Natural killer cell (primary cell): ENCODE data around the gene HIP1R. TPM values are rescaled to one million over a fixed set of nuclear protein-coding genes. Genes with fewer than 3 reads are reported as not detected.

Experiments
- ATAC-seq, 3 donors: fragments of 150-1000 bp in 2 of 3; fragments of 200-7000 bp in 1 of 3; cut with Tn5 transposase; 1 replicate in 1 of 3; 2 replicates in 2 of 3; pipeline ENCODE4 v1.10.0; 2021; ENCODE audit warnings: mild to moderate bottlenecking in 2 of 3, moderate library complexity in 2 of 3
- DNase-seq, 2 donors: peaks; one replicate each; pipeline versions ENCODE4 v3.0.0 to v3.0.0-alpha.2; 2013 to 2021; ENCODE audit warnings: mixed read lengths in 1 of 2
- H3K27ac ChIP-seq: one replicate; pipeline ENCODE4 v1.5.1; 2013; ENCODE audit warnings: mild to moderate bottlenecking, low read length
- H3K27me3 ChIP-seq: one replicate; pipeline ENCODE4 v1.6.1; 2013; ENCODE audit warnings: low read length; ENCODE audit not compliant: control insufficient read depth, insufficient read depth
- H3K36me3 ChIP-seq: one replicate; pipeline ENCODE4 v1.6.1; 2013; ENCODE audit warnings: low read length; ENCODE audit not compliant: control insufficient read depth, insufficient read depth
- H3K4me1 ChIP-seq: one replicate; pipeline ENCODE4 v1.6.1; 2013; ENCODE audit warnings: low read length; ENCODE audit not compliant: control insufficient read depth, insufficient read depth
- H3K4me3 ChIP-seq: one replicate; pipeline ENCODE4 v1.5.1; 2013; ENCODE audit warnings: low read length
- H3K9me3 ChIP-seq: one replicate; pipeline ENCODE4 v1.6.1; 2013; ENCODE audit warnings: low read length; ENCODE audit not compliant: control insufficient read depth, insufficient read depth
- H3K27ac Mint-ChIP-seq, 2 donors: one replicate each; pipeline ENCODE4 v1.8.0; 2022; ENCODE audit warnings: mild to moderate bottlenecking in 2 of 2, mixed read lengths in 2 of 2, moderate library complexity in 1 of 2
- H3K27me3 Mint-ChIP-seq, 2 donors: one replicate each; pipeline ENCODE4 v1.8.0; 2022; ENCODE audit warnings: low read depth in 2 of 2, mixed read lengths in 2 of 2
- H3K36me3 Mint-ChIP-seq: one replicate; pipeline ENCODE4 v1.8.0; 2022; ENCODE audit warnings: mixed read lengths
- H3K4me1 Mint-ChIP-seq, 2 donors: one replicate each; pipeline ENCODE4 v1.8.0; 2022; ENCODE audit warnings: mixed read lengths in 2 of 2
- H3K4me3 Mint-ChIP-seq: one replicate; pipeline ENCODE4 v1.8.0; 2022; ENCODE audit warnings: mild to moderate bottlenecking, moderate library complexity, mixed read lengths
- H3K9me3 Mint-ChIP-seq, 2 donors: one replicate each; pipeline ENCODE4 v1.8.0; 2022; ENCODE audit warnings: mixed read lengths in 2 of 2
- CTCF ChIP-seq: fragments of 200-600 bp; IDR thresholded peaks from one replicate; pipeline ENCODE4 v1.8.0; 2022; ENCODE audit warnings: antibody characterized with exemption
- WGBS: methylation state at CpG from one replicate; pipeline ENCODE4 v1.1.7; 2013; ENCODE audit warnings: missing lambda C conversion rate; ENCODE audit not compliant: insufficient coverage; 5-methylcytosine and 5-hydroxymethylcytosine counted together
- intact Hi-C: fragments of 100-400 bp; cut with micrococcal nuclease; formaldehyde crosslinking; loops from one replicate; pipeline ENCODE4 v1.14.2; 2022
- total RNA-seq, 4 donors: library from RNA; stranded (reverse); fragments of 120-200 nt in 1 of 4; gene quantifications; one replicate each; pipeline versions ENCODE4 v1.2.3 to v1.2.4, GENCODE V29; 2013 to 2022

Gene HIP1R
- total RNA-seq, 3 donors from 2014 or later (not counting 1 experiment from before 2014, with no cell fraction given): 78.6 to 93.1 (median 85.5) TPM

DNA sequence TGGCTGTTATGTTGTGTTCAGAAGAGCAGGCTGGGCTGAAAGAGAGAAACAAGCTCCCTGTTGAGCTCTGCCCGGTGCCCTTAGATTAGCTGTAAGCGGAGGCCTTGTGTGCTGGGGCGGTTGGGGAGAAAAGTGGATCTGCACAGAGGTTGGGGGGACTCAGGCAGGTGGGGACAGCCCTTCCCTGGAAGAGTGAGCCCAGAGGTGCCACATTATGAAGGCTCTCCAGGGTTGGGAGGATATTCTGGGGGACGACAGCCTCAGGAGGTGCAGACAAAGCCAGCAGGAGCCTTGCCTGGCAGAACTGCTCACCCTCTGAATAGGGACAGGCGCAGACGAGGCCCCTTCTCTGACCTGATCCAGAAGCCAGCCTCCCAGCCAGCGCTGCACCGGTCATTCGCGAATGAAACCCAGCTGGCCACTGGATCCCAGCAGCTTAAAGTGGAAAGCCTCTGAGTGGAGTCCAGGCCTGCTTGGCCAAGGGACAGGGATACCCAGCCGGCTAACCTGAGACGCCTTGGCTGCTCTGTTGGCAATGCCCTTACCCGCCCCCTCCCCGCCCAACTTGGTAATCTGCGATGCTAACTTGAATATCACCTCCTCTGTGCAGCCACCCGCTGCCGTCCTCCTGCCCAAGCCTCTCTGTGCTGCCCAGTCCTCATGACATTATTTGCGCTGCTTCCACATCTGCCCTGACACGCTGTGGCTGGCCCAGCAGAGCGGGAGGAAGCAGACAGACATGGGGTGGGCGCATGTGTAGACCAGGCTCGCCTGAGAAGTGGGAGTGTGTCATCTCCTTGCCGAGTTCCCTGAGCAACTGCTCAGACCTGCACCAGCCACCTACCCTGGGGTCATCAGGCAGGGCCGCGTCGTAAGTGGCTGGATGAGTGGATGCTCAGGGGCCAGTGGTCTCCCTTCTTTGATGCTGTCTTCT lies 5.6 kb downstream of the HIP1R start:
- no peak overlapping the region for H3K4me3 ChIP-seq
- no peak overlapping the region for H3K4me3 Mint-ChIP-seq
- TF ChIP-seq CTCF: no peak
- H3K9me3 Mint-ChIP-seq: no peaks in the 10 kb centered on the region
- no peaks in the 10 kb centered on the region for H3K9me3 ChIP-seq
- H3K4me1 Mint-ChIP-seq: peaks cover 45 to 52% of the 10 kb centered on the region in 2 donors
- no peak overlapping the region for H3K27ac ChIP-seq
- no peaks in the 10 kb centered on the region for H3K36me3 Mint-ChIP-seq
- H3K27me3 ChIP-seq: no peaks in the 10 kb centered on the region
- intact Hi-C loops: no loop called here
- DNase-seq (no peak), ATAC-seq (no peak)
- H3K27me3 Mint-ChIP-seq: no peaks in the 10 kb centered on the region
- H3K27ac Mint-ChIP-seq: peak overlapping the region in 1 of 2 donors; percentile 58
- H3K4me1 ChIP-seq: peaks cover 11% of the 10 kb centered on the region
- no peaks in the 10 kb centered on the region for H3K36me3 ChIP-seq
- WGBS: 91% methylated on average over 26 of the region's 26 CpGs

DNA sequence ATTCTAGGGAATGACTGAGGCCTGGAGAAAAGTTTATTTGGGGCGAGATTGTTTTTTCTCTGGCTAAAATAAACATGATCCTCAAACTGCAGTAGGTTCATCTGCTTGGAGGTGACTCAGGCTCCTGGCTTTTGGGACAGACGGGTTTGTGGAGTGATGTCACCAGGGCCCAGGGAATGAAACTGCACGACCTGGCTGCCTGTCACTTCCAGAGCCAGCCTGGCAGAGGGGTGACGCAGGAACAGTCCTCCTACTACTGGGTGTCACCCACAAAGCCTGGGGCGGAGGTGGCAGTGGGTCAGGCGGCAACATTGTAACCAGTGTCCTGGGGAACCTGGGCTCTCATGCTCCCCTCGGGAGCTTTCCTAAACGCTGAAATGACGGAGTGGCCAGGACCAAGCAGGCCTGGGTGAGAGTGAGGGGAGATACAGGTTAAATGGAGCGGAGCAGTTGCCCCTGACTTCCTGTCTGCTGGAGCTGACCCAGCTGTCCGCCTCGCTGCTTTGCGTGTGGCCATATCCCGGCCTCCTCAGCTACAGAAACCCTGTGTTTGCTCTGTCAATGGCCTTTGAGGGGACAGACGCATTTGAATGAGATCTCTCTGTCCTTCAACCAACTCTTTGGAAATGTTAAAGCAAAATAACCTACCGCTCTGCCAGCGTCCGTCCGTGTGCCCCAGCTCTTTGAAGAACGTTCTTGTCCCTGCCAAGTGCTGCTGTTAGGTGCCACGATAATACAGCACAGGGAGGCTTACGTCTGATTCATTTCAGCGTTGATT lies 6.5 kb downstream of the HIP1R start:
- H3K4me1 Mint-ChIP-seq: peaks cover 37 to 44% of the 10 kb centered on the region in 2 donors
- ATAC-seq (no peak), DNase-seq (no peak)
- Histone ChIP-seq H3K4me3 (no peak overlapping the region), H3K27me3 (no peaks in the 10 kb centered on the region), H3K4me1 (peaks cover 11% of the 10 kb centered on the region), H3K27ac (no peak overlapping the region), H3K9me3 (no peaks in the 10 kb centered on the region), H3K36me3 (no peaks in the 10 kb centered on the region)
- no peaks in the 10 kb centered on the region for H3K36me3 Mint-ChIP-seq
- intact Hi-C loops: no loop called here
- no peak for TF ChIP-seq CTCF
- H3K9me3 Mint-ChIP-seq: no peaks in the 10 kb centered on the region
- H3K27me3 Mint-ChIP-seq: no peaks in the 10 kb centered on the region
- no peak overlapping the region for H3K4me3 Mint-ChIP-seq
- peak overlapping the region; percentile 7 to 8 for H3K27ac Mint-ChIP-seq
- 84% methylated on average over 23 of the region's 23 CpGs for WGBS

DNA sequence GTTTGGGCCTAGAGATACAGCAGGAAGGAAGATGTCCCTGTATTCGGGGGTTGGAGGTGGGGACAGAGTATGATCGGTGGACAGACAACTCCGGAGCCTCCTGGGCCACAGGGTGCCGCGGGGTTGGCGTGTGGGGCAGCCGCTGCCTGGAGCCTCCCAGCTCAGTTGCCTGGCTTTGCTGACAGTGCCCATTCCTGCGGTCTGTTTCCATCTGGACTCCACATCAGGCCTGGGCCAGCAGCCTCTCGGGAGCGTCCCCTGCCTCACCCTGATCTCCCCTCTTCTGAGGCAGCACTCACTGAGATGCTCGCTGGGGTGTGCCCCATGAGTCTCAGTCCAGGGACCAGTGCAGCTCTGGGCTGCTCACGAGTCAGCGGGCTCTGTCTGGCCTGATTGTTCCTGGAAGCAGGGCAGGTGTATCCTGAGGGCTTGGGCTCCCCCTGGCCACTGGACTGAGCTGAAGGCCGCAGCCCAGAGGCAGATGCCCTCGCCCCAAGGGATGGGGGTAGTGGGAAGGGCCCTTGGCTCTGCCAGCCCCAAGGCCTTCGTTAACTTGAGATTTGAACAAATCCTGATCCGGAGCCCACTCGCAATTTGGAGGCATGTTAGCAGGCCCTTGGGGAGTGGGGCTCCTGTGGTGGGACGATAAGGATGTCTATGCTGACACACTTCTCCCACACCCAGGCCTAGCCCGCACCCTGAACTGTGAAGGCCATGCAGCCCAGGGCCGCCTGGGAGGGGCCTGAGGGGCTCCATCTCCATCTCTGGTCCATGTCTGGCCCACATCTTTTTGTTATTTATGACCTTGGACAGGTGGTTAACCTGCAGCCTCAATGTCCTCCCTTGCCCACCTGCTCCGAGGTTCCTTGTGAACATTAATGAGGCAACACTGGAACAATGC lies 7.5 kb downstream of the HIP1R start:
- no peaks in the 10 kb centered on the region for H3K36me3 ChIP-seq
- DNase-seq: no peak
- peaks cover 27 to 33% of the 10 kb centered on the region in 2 donors for H3K4me1 Mint-ChIP-seq
- no peak overlapping the region for H3K4me3 Mint-ChIP-seq
- no peak for TF ChIP-seq CTCF
- H3K9me3 ChIP-seq: no peaks in the 10 kb centered on the region
- H3K27me3 Mint-ChIP-seq: no peaks in the 10 kb centered on the region
- H3K4me1 ChIP-seq: peaks cover 4% of the 10 kb centered on the region
- H3K27me3 ChIP-seq: no peaks in the 10 kb centered on the region
- intact Hi-C loops: no loop called here
- H3K4me3 ChIP-seq: no peak overlapping the region
- no peak for ATAC-seq
- WGBS: 92% methylated on average over 22 of the region's 22 CpGs
- H3K27ac Mint-ChIP-seq: peak overlapping the region in 1 of 2 donors; percentile 7
- H3K27ac ChIP-seq: no peak overlapping the region
- H3K36me3 Mint-ChIP-seq: no peaks in the 10 kb centered on the region
- no peaks in the 10 kb centered on the region for H3K9me3 Mint-ChIP-seq
